HG03095 (cell line): ENCODE data around the gene ACACB.

ENCODE experiments used
- ATAC-seq: cut with Tn5 transposase; IDR thresholded peaks from one replicate; pipeline ENCODE4 v1.9.1; 2021; ENCODE audit warnings: moderate library complexity; ENCODE audit not compliant: unreplicated experiment

The ACACB gene

DNA sequence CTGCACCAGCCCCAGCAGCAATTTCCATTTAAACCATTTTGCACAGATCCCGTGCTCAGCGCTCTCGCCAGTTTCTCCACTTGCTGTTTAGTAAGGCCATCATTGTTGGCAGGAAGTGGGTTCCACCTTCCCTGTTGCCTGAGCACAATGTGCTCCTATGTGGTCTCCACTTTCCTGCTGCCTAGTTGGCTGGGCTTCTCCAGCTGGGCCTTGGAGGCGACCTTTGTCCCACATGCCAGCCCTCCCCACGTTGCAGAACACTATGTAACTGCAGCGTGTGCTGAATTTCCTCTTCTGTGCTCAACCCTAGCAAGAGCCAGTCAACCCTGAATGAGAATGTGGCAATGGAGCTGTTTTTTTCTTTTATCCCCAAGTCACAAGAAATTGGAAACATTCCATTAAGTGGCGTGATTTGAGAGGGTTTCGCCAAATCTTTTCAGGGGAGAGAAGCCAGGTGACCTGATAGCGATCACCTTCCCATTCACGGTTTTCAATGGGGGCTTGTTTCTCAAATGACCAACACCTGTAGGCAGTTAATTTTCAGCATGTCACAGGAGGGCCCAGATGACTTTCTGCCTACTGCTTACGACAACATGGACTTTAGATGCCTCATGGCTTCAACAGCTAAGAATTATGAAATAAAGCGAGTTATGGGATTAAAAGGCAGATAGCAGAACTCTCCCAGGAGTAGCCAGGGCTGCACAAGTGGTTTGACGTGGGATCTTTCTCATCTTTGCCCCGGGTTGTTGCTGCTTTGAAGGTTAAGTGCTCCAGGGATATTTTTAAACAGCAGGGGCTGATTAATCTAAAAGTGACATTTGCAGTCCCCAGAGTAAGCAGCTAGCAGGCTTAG is at the start of gene ACACB:
Gene ACACB (plus strand): TSS at position 830 of the 853 bp plus-strand sequence. CDS start 22,819 bp downstream, outside the sequence.
- no peak for ATAC-seq

DNA sequence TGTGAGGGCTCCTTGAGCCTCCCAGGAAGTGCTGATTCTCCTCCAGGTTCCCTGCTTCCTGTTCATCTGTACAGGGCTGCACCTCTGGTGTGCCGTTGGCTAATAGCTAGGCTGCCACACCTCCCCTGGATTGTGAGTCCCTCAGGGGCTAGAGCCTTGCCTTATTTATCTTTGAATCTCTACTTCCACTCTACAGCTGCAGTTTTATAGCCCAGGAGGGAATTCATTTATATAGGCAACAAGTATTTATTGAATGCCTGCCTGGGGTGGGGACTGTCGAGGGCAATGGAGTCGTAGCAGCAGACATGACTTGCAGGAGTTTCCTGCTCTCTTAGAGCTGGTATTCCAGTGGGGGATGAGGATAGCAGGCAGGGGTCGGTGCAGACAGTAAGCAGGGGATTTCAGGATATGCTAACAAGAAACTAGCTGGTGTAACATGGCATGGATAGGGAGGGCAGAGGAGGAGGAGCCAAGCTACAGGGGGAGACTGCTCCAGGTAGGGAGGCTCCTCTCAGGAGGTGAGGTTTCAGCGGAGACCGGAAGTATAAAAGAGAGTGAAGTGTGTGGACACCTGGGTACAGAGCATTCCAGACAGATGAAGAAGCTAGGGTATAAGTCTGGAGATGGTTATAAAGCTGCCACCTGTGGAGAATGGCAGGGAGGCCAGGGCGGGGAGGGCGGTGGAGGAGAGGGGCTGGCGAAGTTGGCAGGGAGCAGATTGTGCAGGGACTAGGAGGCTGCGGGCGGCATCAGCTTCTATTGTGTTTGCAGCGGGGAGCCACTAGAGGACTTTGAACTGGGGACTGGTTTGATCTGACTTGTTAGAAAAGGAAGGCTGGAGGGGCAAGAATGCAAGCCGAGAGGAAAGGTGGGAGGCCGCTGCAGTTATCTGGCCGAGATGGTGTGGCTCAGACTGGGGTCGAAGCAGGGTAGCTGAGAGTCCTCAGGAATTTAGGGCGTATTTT is 46.8 kb upstream of the ACACB start:
- no peak for ATAC-seq

GRCh38 chr12:109074866-109075265 is 41.5 kb upstream of the ACACB start:
- ATAC-seq: no peak

GRCh38 chr12:109082751-109083150 is 33.6 kb upstream of the ACACB start:
- no peak for ATAC-seq

- ATAC-seq: no peak
Observed at GRCh38 chr12:109084425-109084824, 32.0 kb upstream of the ACACB start.

- no peak for ATAC-seq
Observed at GRCh38 chr12:109085590-109085989, 30.8 kb upstream of the ACACB start.

- no peak for ATAC-seq
Observed at GRCh38 chr12:109087250-109087649, 29.1 kb upstream of the ACACB start.

GRCh38 chr12:109088818-109089217 is 27.6 kb upstream of the ACACB start:
- no peak for ATAC-seq

GRCh38 chr12:109089683-109090082 is 26.7 kb upstream of the ACACB start:
- ATAC-seq: no peak

DNA sequence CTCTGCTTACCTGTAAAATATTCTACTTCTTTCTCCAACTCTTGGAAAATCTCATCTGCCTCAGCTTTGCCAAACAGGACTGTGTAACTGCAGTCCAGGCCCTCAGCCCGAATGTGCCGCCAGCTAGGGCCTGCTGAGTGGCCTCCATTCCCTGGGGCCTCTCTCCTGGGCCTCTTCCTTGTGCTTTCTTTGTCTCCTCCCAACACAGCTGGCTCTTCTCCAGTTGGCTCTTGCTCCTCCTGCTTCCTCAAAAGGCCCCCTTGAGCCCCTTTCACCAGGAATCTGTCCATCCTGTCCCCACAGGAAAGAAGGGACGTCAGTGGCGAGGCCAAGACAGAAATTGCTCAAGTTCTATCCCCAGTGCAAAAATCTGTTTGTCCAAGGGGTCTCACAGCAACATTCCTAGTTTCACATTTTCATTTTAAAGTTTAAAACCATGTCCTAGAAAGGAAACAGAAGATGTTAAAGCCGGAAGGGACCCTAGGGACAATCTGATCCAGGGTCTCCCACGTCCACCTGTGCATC is 23.8 kb upstream of the ACACB start:
- ATAC-seq: no peak

- peak; percentile 63 for ATAC-seq
Observed at GRCh38 chr12:109093022-109093918, 23.1 kb upstream of the ACACB start, which contains the start of gene ALKBH2. Gene ALKBH2, minus strand, starts transcription at chr12:109093472. Its CDS starts 686 bp downstream, at chr12:109092786.

DNA sequence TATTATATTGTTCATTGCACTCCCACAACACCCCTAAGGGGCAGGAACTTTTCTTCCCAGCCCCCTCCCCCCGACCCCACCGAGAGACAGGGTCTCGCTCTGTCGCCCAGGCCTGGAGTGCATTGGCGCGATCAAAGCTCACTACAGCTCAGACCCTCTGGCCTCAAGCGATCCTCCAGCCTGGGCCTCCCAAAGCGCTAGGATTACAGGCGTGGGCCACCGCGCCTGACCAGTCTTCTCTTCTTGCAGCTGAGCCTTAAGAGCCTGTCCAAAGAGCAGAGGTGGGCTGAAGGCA is 19.3 kb upstream of the ACACB start:
- no peak for ATAC-seq

DNA sequence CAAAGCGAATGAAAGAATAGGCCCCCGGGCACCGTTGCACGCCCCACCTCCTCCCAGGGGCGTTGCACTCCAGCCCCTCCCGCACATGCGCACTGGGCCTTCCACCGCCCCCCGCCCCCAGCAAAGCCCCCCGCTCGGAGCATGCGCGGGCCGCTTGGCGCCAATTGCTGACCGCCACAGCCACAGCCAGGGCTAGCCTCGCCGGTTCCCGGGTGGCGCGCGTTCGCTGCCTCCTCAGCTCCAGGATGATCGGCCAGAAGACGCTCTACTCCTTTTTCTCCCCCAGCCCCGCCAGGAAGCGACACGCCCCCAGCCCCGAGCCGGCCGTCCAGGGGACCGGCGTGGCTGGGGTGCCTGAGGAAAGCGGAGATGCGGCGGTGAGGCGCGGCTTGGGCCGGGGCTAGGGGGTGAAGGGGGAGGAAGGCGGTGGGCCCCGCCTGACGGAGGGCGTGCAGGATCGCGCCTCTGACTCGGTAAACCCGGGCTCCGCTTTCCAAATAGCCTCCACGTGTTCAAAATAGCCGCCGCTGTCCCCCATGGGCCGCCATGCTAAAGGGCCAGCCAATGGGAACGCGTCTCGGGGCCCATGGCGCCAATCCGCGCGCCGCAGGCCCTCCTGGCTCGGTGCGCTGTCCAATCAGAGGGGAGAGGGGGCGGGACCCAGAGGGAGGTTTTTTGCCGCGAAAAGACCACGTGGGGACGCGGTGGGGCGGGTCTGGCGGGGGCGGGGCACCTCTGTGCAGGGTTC is 18.8 kb upstream of the ACACB start, which contains the start of gene UNG:
Gene UNG (plus strand): TSS at position 163 of the 748 bp plus-strand sequence. CDS start 83 bp downstream, at position 246.
- peak; percentile 85 for ATAC-seq

- peak; percentile 21 for ATAC-seq
Observed at GRCh38 chr12:109098183-109098604, 18.2 kb upstream of the ACACB start.

DNA sequence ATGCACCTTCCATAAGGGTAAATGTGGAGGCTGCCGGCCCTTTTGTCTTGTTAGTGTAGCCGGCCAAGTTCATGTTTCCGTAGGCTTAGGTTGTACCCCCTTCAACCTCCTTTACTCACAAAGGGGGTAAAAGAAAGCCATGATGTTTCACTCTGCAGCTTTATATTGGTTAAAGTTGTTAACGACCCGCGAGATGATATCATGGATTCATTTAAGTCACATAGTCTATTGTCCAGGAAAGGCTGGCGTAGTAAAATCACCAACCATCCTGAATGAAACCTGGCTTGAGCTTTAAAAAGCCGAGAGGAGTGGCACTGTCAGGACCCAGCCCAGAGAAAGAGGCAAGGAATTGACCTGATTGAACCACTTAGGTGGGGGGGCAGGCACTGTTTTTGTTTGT is 17.7 kb upstream of the ACACB start:
- ATAC-seq: no peak

- no peak for ATAC-seq
Observed at GRCh38 chr12:109099431-109100020, 16.9 kb upstream of the ACACB start.

GRCh38 chr12:109100741-109101140 is 15.6 kb upstream of the ACACB start:
- ATAC-seq: no peak

DNA sequence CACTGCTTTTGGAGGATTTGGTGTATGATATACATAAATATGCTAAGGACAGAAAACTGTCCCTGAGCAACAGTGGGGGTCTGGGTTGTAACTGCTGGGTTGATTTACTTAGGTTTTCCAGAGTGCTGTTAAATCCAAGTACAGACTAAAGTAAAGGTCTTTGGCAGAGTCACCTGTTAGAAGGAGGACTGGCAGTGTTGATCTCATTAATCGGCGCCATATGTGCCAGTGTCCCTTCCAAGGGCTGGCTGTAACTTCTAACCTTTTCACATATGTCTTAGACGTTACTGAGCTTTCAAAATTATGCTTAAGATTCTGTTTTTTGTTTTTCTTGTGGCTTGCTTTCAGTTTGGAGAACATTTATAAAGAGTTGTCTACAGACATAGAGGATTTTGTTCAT is 13.9 kb upstream of the ACACB start:
- ATAC-seq: no peak

GRCh38 chr12:109105176-109105575 is 11.2 kb upstream of the ACACB start:
- no peak for ATAC-seq
